Brain microvascular endothelial cell (primary cell): Measurements from ENCODE around the gene CLIC5.

Source experiments
- DNase-seq: peaks from one replicate; pipeline ENCODE4 v3.0.0-alpha.2; 2020
- H3K27ac ChIP-seq: fragments of 250-450 bp; sonication (Bioruptor Pico); 2 replicates; pipeline ENCODE4 v1.5.1; 2020; ENCODE audit warnings: mild to moderate bottlenecking, moderate library complexity
- H3K27me3 ChIP-seq: fragments of 250-450 bp; sonication (Bioruptor Pico); replicated peaks from 2 replicates; pipeline ENCODE4 v1.5.1; 2020; ENCODE audit warnings: mild to moderate bottlenecking
- H3K36me3 ChIP-seq: fragments of 250-450 bp; sonication (Bioruptor Pico); replicated peaks from 2 replicates; pipeline ENCODE4 v1.5.1; 2020; ENCODE audit warnings: mild to moderate bottlenecking
- H3K4me3 ChIP-seq: 2 replicates; pipeline ENCODE4 v1.5.1; 2011; ENCODE audit warnings: low read depth, mild to moderate bottlenecking, control low read depth, low read length, moderate library complexity
- CTCF ChIP-seq: IDR thresholded peaks from 2 replicates; pipeline ENCODE4 v1.5.1; 2011; ENCODE audit warnings: low read depth, mild to moderate bottlenecking, moderate library complexity, low read length, control low read depth, inconsistent platforms; ENCODE audit errors: missing control alignments
- in situ Hi-C: cut with HindIII; loops from 2 replicates; pipeline ENCODE4 v1.10.0; 2017; ENCODE audit warnings: low sequenced_read_pairs, low pct_ligation_motif_present

The CLIC5 gene

GRCh38 chr6:45870531-45870930 is 145.1 kb downstream of the CLIC5 start:
- DNase-seq: no peak
- Histone ChIP-seq H3K36me3 (no peaks in the 10 kb centered on the region), H3K27ac (no peak overlapping the region), H3K4me3 (no peak overlapping the region), H3K27me3 (no peaks in the 10 kb centered on the region)
- TF ChIP-seq CTCF: no peak
- in situ Hi-C loops: no loop called here

GRCh38 chr6:45864651-45865050 is 151.0 kb downstream of the CLIC5 start:
- no peak overlapping the region for H3K27ac ChIP-seq
- no peak for TF ChIP-seq CTCF
- H3K4me3 ChIP-seq: no peak overlapping the region
- in situ Hi-C loops: no loop called here
- no peaks in the 10 kb centered on the region for H3K27me3 ChIP-seq
- no peaks in the 10 kb centered on the region for H3K36me3 ChIP-seq
- no peak for DNase-seq

- Histone ChIP-seq H3K36me3 (no peaks in the 10 kb centered on the region), H3K27ac (no peak overlapping the region)
Measured at GRCh38 chr6:45858691-45859090, 157.0 kb downstream of the CLIC5 start.

GRCh38 chr6:45857827-45858226 is 157.8 kb downstream of the CLIC5 start:
- no peak overlapping the region for H3K27ac ChIP-seq
- no peak overlapping the region for H3K4me3 ChIP-seq
- in situ Hi-C loops: no loop called here
- no peaks in the 10 kb centered on the region for H3K36me3 ChIP-seq
- no peaks in the 10 kb centered on the region for H3K27me3 ChIP-seq
- DNase-seq: no peak
- TF ChIP-seq CTCF: no peak

More at GRCh38 chr6:45858691-45859090, 157.0 kb downstream of the CLIC5 start:
- TF ChIP-seq CTCF: no peak
- DNase-seq: no peak
- H3K27me3 ChIP-seq: no peaks in the 10 kb centered on the region
- in situ Hi-C loops: no loop called here
- H3K4me3 ChIP-seq: no peak overlapping the region

- Histone ChIP-seq H3K4me3 (no peak overlapping the region), H3K27ac (no peak overlapping the region), H3K27me3 (no peaks in the 10 kb centered on the region), H3K36me3 (no peaks in the 10 kb centered on the region)
- no peak for TF ChIP-seq CTCF
- in situ Hi-C loops: no loop called here
- no peak for DNase-seq
Measured at GRCh38 chr6:45855642-45856394, 159.8 kb downstream of the CLIC5 start.

- no peak overlapping the region for H3K27ac ChIP-seq
- no peak for TF ChIP-seq CTCF
- in situ Hi-C loops: no loop called here
- no peak overlapping the region for H3K4me3 ChIP-seq
- no peaks in the 10 kb centered on the region for H3K36me3 ChIP-seq
- no peaks in the 10 kb centered on the region for H3K27me3 ChIP-seq
- no peak for DNase-seq
Measured at GRCh38 chr6:45854149-45854742, 161.4 kb downstream of the CLIC5 start.
